ENCODE measurements around the gene TNFSF12.

Gene TNFSF12

GRCh38 chr17:7572338-7572587 is 23.4 kb downstream of the TNFSF12 start:
- no peak for DNase-seq

DNA sequence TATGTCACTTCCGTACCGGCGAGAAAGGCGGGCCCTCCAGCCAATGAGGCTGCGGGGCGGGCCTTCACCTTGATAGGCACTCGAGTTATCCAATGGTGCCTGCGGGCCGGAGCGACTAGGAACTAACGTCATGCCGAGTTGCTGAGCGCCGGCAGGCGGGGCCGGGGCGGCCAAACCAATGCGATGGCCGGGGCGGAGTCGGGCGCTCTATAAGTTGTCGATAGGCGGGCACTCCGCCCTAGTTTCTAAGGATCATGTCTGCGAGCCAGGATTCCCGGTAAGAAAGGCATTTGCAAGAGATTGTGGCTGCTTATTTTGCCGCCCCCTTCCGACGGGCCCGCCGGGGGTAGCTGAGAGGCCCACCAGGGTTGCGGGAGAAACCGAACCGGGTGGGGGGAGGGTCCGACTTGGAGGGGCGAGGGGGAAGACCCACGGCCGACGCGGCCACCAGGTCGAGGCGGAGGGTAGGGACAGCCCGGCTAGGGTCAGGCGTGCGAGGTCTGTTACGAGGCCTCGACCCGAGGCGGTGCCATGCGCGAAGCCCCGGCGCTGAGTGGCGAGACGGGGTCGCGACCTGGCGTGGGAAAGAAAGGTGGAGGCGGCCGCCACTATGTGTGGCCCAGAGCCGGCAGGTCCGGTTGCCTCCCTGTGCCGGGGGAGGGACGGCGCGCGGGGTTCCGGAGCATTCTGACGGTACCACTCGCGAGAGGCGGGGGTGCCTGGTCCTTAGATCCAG is 23.9 kb downstream of the TNFSF12 start:
- DNase-seq, result peak; percentile 99

DNA sequence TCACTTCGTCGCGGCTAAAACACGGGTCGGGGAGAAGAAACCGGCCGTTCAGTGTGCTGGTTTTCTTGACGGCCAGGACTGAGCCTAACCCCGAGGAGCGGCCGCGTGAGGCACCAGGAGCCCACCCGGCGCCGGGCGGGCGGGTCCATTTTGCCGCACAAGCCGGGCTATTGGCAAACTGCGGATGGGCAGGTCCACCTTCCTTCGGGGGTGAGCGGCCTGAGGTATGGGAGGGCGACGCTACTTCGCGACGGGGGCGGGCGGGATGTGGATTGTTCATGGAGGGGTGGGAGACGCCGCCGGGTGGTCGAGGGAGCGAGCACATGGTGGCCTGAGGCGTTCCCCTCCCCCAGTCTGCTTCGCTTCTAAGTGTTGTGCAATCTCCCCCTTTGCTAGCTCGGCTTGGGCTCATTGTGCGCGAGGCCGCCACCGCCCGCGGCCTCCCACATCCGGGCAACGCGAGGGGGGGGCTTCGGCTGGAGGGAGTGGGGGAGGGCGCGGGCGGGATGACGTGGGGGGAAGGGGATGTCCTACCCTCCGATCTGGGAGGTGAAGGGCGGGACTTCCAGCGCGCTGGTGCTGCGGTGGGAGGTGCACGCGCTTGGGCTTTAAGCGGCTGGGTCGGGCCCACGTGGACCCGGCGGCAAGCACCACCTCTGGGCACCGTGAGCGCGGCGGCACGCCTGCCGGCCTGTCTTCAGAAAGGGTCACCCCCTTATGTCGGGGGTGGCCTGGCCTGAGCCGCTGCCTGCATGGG is 24.6 kb downstream of the TNFSF12 start:
- DNase-seq, result peak; percentile 80

- DNase-seq, result no peak
Measured at GRCh38 chr17:7574176-7574953, 25.5 kb downstream of the TNFSF12 start.

GRCh38 chr17:7575481-7575883 is 26.6 kb downstream of the TNFSF12 start:
- DNase-seq, result no peak

- no peak for DNase-seq
Measured at GRCh38 chr17:7575959-7576358, 27.1 kb downstream of the TNFSF12 start.

GRCh38 chr17:7576432-7576937 is 27.6 kb downstream of the TNFSF12 start:
- DNase-seq, result no peak

DNA sequence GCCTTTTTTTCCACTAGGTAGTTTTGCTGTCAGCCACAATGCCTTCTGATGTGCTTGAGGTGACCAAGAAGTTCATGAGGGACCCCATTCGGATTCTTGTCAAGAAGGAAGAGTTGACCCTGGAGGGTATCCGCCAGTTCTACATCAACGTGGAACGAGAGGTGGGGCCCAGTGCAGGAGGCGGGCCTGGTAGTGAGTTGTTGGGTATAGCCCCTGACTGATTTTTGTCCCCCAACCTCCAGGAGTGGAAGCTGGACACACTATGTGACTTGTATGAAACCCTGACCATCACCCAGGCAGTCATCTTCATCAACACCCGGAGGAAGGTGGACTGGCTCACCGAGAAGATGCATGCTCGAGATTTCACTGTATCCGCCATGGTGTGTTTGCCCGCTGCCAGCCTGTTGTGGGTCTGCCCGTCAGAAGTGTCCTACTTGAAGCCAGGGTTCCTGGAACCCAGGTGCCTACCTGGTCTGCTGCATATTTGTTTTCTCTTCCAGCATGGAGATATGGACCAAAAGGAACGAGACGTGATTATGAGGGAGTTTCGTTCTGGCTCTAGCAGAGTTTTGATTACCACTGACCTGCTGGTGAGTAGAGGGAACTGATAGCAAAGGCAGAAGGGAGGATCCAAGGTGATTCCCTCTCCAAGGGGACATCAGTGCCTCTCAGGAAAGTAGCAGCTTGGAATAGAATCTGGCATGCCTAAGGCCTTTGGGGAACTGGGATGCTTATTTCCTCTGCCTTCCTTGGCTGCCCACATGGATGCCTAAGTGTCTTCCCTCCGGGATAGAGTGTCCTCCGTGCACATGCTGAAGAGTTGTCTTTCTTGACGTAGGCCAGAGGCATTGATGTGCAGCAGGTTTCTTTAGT is 28.7 kb downstream of the TNFSF12 start:
- no peak for DNase-seq

GRCh38 chr17:7579001-7579833 is 30.4 kb downstream of the TNFSF12 start, which contains the start of gene CD68:
Gene CD68 (plus strand): TSS chr17:7579638. CDS start chr17:7579678, 40 bp downstream.
- no peak for DNase-seq

- no peak for DNase-seq
Measured at GRCh38 chr17:7579834-7580603, 31.2 kb downstream of the TNFSF12 start.

GRCh38 chr17:7580604-7581575 is 32.0 kb downstream of the TNFSF12 start:
- no peak for DNase-seq

DNA sequence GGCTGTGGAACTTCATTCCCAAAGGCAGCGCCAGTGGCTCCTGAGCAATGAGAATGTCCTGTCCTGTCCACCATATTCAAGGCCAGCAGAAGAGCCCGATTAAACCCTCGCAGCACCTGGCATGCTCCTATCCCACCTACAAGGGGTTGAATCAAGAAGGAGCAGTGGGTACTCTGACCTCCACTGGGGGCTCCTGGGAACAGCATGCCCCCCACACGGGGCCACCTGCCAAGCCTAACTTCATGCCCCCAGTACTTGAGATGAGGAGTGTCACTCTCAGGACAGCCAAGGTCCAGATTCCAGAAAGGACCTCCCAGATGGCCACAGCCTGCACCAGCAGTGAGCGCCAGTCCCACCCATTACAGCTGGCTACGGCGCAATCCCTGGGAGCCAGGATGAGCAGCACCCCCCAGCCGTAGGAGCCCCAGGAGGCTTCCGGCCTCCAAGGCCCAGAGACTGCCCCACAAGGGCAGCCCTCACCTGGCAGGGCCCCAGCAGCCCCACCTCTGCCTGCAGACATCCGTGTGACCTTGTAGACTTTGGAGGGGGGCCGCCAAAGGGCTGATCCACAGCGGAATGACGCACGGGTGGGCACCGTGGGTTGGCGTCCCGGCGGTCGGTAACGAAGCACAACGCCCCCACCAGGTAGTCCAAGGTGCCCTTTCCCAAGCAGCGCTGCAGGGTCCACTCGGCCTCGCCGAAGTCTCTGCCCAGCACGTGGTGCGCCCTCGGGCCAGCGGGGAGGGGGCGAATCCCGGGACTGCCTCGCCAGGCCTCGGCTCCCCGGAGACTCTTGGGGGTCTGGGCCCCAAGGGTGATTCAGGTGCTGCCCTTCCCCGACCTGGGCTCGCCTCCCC is 33.8 kb downstream of the TNFSF12 start:
- DNase-seq, result no peak

GRCh38 chr17:7583253-7584109 is 34.6 kb downstream of the TNFSF12 start, which contains the start of gene MPDU1:
Gene MPDU1 (plus strand): TSS chr17:7583852. CDS start chr17:7583863, 11 bp downstream.
- peak; percentile 99 for DNase-seq

DNA sequence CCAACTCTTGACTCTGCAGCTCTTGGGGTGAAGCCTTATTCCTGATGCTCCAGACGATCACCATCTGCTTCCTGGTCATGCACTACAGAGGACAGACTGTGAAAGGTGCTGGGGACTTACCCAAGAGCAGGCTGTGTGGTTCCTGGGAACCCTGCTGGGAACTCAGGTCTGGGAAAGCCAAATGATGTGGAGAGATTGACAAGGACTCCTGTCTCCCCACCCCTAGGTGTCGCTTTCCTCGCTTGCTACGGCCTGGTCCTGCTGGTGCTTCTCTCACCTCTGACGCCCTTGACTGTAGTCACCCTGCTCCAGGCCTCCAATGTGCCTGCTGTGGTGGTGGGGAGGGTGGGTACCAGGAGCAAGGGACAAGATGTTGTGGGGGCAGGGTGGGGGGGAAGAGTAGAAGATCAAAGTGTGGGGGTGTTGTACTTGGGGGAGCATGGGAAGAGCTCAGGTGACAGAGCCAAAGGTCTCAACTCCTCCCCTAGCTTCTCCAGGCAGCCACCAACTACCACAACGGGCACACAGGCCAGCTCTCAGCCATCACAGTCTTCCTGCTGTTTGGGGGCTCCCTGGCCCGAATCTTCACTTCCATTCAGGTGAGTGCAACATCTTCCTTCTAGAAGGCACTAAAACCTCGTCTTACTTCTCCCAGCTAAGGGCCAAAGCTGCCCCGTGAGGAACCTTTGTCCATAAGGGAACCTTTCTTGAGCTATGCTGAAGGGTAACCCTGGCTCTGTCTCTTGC is 38.0 kb downstream of the TNFSF12 start:
- no peak for DNase-seq

DNA sequence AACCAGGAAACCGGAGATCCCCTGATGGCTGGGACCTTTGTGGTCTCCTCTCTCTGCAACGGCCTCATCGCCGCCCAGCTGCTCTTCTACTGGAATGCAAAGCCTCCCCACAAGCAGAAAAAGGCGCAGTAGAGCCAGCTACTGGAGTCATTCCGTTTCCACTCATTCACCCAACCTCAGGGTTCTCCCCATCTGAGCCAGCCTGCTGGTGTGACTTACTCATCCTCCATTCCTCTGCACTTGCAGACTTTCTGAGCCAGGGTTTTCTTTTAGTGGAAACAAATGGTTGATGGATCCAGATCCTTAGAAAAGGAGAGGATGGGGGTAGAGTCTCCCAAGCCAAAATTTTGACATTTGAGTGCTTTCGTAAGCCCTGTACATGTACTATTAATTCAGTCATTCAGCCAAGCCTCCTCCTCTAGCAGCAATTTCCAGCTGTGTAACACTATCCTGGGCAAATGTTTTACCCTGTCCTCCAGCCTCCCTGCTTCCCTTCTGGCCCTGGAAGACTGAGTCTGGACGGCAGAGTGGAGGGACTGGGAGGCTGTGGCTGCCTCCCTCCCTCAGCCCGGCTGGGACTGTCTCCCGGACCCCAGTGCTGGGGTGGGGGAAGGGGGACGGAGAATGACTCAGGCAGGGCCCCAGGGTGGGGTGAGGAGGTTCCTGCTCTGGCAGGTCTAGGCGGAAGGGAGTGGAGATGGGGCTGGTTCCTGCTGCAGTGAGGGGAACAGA is 38.7 kb downstream of the TNFSF12 start:
- no peak for DNase-seq

Measured in retina (tissue), 1 donor.